Stimulated activated CD8-positive, alpha-beta memory T cell treated with anti-CD3 and anti-CD28 coated beads, Interleukin-2, amount 100 ng/mL, for 1 hour (primary cell): ENCODE measurements around the gene UQCRQ.

Source experiments
- DNase-seq, 2 donors: peaks; one replicate each; pipeline ENCODE4 v3.0.0-alpha.2; 2020; ENCODE audit warnings: low read depth in 2 of 2

The UQCRQ gene

DNA sequence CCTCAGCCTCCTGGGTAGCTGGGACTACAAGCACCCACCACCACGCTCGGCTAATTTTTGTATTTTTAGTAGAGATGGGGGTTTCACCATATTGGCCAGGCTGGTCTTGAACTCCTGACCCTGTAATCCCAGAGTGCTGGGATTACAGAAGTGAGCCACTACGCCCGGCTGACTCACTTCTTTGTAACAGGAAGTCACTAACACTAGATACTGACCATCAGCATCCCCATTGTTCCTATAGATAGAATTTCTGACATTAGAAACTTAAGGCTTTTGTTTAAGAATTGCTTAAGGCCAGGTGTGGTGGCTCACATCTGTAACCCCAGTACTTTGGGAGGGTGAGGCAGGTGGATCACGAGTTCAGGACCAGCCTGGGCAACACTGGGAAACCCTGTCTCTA, 49.2 kb downstream of the UQCRQ start:
- no peak for DNase-seq

DNA sequence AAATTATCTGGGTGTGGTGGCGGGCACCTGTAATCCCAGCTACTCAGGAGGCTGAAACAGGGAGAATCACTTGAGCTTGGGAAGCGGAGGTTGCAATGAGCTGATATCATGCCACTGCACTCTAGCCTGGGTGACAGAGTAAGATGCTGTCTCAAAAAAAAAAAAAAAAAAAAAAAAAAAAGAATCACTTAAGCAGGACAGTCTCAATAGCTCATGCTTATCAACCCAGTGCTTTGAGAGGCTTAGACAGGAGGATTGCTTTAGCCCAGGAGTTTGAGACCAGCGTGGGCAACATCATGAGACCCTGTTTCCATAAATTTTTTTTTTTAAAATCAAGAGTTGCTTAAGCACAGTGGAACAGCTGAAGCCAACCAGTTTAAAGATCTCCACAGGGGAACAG, 49.6 kb downstream of the UQCRQ start:
- no peak for DNase-seq
